GM21786 (cell line): ENCODE data around the gene TMPRSS11D.

Experiments
- ATAC-seq: cut with Tn5 transposase; IDR thresholded peaks from one replicate; pipeline ENCODE4 v1.9.1; 2021; ENCODE audit not compliant: unreplicated experiment

The TMPRSS11D gene, protein sequence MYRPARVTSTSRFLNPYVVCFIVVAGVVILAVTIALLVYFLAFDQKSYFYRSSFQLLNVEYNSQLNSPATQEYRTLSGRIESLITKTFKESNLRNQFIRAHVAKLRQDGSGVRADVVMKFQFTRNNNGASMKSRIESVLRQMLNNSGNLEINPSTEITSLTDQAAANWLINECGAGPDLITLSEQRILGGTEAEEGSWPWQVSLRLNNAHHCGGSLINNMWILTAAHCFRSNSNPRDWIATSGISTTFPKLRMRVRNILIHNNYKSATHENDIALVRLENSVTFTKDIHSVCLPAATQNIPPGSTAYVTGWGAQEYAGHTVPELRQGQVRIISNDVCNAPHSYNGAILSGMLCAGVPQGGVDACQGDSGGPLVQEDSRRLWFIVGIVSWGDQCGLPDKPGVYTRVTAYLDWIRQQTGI

DNA sequence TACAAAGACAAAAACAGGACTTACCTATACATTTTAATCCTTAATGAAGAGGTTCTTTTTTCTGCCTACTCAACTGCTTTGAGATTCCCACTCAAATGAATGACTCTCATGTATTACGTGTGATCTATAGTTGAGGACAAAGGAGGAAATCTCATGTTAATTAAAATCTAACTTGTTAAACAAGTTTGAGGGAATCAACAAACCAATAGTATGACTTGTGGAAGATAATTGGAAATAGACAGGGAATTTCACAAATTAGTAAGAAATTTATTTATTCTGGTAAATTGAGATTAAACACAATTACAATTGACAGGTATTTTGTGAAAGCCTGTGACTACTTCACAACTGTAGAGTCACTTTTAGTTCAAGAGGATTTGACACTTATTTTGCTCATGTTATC lies at the start of gene TMPRSS11D:
TSS of gene TMPRSS11D (minus strand) at position 101 of the 400 bp plus-strand sequence. CDS start at position 32, 69 bp downstream.
- ATAC-seq = no peak

DNA sequence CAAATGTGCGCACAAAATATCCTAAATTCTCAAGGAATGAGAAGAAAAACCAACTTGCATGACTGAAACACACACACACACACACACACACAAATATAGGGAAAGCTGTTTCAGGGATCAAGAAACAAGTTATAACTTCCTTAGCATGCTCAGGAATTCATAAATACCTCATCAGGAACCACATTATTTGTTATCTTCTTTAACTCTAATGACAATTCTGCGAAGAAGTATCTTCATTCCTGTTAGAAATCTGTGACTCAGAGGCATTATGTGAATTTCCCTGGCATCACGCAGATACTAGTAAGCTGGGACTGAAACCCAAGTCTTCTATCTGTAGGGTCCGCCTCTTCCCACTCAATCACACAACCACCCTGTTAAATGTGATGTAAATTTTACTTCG lies 49.2 kb upstream of the TMPRSS11D start:
- no peak for ATAC-seq

DNA sequence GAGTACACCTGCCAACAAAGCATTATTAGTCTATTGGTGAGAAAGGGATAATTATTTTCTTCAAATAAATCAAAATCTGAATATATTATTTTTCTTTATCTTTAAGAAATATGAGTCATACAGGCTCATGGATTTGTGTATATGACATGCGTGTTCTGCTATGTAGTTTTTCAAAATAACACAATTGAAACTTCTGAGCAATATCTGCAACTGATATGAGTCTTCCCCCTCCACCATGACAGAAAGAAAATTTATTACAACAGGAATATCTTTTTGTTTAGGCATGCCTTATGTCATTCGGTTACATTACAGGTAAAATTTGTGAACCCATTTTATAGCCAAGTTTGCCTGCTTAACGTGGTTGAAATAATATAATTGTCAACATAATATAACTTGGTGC lies 47.5 kb upstream of the TMPRSS11D start:
- ATAC-seq = no peak

DNA sequence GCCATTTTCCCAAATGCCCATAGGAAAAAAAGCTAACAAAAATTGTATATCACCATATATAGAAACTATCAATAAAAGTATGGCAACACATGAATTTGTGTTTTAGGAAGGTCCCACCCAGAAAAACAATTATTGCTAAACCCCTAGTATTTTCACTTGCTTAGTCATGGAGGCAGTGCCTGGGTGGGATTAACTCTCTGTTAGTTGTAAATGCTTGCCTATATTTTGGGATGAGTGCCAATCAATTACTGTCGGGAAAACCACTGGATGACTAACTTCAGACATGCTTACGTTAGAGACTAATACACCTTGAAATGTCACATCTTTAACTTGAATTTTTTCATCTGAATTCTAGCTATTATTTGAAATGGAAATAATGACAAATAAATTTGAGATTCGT lies 45.6 kb upstream of the TMPRSS11D start:
- ATAC-seq = no peak

DNA sequence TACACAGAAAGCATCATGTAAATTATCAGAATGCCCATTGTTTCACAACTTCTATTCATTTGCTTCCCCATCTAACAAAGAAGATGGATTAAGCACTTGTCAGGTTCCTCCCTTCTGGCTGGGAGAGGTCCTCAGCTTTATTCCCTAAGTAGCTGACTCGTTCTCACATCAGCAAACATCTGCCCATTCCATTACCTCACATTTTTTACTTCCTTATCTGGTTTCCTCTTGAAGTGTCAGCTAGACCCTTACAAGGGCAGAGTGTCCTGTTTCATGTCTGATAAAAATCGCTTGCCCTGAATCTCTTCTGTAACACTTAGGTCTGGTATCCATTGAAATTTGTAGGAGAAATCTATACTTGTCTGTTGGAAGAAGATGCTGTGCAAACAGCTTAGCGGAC lies 44.7 kb upstream of the TMPRSS11D start:
- ATAC-seq = no peak

DNA sequence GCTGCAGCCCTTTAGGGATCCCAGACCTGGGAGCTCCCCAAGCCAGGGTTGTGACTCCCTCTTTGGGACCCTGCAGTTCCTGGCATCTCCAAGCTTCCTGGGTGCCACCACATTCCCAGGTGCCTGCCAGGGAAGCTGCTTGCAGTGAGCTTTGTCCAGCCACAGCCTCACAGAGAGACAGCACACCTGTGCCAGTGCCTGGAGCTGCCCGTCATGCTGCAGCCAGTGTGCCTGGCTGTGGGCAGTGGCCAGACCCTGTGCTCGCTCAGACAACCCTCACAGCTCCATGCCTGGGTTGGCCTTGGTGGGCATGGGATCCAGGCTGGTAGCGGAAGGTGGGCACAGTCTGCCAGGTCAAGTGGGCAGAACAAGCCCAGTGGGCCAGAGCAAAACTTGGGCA lies 43.4 kb upstream of the TMPRSS11D start:
- ATAC-seq = no peak

DNA sequence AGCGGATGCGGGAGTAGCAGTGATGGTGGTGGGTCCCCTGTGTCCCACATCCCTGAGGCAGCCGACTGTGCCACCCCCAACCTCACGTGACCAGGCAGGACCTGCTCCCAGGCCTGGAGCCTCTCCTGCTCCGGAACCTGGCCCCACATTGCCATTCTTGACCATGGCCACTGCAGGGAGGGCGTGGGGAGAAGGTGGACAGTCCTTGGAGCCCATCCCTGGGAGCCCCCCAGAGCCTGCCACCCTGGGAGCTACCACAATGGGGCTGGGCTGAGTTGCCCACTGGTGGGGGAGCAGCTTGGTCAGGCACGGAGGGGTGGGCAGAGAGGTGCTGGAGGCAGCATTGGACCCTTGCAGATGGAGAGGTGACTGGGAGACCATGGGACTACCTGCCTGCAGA lies 42.7 kb upstream of the TMPRSS11D start:
- ATAC-seq = no peak

DNA sequence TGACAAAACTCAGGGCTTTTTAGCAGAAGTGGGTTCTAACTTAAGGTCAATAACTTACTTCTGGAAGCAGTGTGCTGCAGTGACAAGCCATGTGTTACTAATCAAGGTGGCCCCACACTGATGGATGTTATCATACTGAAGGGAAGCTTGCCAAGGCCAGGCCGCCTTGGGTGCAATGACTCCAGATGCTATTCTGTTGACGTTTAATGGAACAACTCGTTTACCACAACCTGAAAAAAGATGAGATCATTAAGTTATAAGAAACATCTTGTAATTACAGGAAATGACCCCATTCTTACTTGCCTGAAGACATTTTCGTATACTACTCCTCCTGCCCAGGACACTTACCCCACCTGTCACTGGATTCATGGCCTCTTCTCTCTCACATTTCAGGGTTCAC lies 38.9 kb upstream of the TMPRSS11D start:
- no peak for ATAC-seq

DNA sequence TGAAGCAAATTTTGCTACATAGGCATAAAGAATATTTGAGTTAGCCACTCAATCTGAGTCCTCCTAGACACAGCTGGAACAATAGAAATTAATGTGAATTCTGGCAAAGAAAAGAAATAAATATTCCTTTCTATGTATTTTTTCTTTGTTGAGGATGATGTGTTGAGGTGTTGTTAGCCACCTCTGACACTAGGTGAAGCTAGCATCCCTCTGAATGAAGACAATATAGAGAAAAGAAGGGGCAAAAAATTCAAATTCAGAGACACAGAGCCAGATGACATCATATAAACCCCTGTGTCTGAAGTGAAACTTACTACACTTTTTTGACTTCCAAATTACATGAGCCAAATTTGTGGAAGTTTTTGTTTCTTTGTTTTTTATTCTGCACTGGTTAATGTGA lies 34.6 kb upstream of the TMPRSS11D start:
- ATAC-seq = no peak

DNA sequence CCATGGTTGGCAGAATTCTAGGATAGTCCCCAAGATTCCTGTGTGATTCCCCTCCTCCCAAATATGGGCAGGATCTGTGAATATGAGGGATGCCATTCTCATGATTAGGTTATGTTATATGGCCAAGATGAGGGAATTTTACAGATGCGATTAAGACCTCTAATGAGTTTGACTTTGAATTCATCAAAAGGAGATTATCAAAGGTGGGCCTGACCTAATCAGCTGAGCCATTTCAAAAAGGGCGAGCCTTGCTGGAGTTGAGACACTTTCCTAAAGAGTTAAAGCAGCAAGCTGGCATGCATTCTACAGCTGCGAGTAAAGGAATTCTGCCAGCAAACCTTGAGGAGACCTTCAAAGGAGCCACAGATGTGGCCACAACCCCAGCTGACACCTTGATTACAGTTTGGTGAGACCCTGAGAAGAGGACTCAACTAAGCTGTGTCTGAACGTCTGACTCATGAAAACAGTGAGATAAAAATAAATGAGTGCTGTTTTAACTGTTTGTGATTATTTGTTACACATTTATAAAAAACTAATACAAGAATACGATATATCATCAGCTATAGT lies 31.7 kb upstream of the TMPRSS11D start:
- ATAC-seq = no peak

DNA sequence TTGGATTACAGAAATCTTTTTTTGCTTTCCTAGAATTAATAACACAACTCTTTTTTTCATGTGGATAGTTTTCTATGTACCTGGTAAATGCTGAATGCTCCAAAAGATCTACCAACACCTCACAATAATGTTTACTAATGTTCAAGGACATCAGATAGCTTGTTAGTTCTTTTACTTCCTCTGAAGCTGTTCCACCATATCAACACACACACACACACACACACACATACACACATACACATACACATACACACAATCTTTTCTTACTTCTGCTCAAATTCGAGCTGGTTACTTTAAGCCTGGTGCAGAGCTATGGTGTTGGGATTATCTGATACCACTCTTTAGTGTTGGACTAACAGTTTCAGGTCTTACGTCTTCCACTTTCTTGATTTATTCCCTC lies 28.3 kb upstream of the TMPRSS11D start:
- ATAC-seq = no peak

DNA sequence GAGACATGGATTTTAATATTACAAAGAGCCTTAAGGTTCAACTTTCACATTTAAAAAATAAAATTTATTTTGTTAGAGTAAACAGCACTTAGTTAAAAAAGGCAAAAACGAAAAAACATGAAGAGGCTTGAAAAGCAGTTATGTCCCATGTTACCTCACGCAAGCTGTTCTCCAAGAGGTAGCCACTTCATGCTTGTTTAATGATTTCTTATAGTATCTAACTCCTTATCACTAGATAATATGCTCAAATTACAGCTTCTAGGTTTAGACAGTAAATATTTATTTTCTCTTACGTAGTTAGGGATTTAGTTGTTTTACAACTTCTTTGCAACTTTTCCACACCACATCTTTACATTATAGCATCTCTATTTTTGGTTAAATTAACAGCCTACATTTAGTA lies 27.8 kb upstream of the TMPRSS11D start:
- ATAC-seq = no peak

DNA sequence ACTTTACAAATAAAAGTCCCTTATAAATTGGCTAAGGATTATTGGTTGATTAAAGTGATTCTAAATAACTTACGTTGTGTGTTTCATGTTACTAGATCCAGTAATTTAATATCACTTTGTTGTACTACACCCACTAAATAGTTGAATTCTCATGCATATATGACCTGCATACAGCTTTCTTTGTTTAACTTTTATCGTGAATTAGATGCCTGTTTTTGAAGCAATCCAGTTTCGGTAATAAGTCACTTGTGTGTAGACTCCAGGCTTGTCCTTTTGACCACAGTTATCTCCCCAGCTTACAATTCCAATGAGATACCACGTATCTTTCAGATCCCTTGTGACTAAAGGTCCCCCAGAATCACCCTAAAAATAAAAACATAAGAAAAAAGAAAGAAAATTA lies 27.3 kb upstream of the TMPRSS11D start:
- ATAC-seq = no peak

DNA sequence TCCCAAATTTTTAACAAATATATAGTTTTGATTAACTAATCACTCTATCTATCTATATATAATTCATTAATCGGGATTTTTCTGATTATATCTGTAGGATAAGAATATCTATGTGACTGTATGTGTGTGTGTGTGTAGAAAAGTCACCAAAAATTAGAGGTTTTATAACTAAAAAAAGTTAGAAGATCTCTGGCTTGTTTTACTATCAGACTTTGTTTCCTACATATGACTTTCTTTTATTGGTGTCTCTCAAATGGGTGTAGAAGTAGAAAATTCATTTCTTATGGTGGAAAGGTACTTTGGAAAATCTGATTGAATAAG lies 26.7 kb upstream of the TMPRSS11D start:
- no peak for ATAC-seq

DNA sequence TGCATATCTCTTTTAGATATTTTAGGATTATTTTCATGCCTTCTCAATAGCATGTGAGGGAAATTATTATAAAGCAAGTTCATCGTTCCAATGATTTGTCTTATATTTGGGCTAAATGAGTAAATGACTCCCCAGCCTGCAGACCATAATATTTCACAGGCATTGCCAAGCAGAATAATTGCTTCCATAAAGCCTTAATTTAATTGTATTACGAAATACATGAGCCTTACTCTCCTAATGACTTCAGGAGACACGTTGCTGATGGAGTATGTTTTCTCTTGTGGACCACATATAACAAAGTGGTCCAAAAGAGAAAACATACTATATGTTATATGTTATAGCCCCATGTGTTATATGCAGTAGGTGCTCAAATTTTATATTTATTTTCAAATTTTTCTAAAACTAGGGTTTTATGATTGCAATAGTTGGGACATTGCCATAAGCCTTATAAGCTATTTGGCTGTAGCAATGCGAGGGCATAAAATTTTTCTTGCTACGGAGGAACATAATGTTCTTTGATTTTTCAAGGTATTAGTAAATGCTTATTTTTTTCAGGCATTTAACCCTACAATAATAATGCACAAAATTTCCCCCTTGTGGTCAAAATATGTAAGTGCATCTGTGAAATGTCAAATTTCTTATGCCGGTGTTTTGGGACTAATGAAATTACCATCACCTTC lies 26.2 kb upstream of the TMPRSS11D start:
- no peak for ATAC-seq

DNA sequence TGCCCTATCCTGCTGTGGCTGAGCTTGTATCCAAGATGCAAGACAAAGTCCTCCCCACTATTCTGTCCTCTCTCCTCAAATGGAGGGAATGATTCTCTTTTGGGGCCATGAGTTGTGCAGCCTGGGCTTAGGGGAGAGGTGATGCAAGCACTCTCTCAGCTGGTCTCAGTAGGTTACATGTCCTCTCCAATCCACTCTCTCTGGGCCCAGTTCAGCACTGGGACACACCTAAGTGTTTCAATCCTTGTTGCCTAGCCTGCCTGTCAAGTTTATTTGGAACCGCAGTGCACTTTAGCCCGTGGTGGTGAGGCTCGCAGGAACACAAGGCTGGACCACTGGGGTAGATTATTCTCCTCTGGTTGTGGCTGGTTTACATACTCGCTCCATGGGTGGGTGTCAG lies 23.8 kb upstream of the TMPRSS11D start:
- ATAC-seq = no peak

DNA sequence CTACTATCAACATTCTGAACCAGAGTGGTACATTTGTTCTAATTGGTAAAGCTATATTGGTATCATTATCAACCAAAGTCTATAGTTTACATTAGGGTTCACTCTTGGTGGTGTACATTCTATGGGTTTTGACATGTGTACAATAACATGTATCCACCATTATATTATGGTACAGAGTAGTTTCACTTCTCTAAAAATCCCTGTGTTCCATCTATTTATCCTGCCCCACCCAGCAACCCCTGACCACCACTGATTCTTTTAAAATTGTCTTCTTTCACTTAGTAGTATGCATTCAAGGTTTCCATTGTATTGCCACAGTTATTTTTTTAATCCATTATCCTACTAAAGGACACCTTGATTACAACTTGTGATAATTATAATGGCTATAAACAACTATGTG lies 15.3 kb upstream of the TMPRSS11D start:
- no peak for ATAC-seq

DNA sequence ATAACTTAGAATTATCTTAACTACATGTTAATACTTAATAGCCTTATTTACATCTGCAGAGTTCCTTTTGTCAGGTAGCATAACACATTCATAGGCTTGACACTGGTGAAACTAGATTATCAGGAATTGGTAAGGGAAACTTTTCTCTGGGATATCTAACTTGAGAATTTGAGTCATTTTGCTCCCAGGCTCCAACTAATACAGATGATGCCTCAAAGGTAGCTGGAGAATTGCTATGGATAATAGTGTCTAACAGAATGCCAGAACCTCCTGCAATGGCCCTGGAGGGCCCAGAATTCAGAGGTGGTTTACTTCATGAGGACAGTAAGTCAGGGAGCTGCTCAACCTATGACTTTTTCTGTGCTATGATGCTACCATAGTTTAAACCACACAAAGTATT lies 13.9 kb upstream of the TMPRSS11D start:
- no peak for ATAC-seq

DNA sequence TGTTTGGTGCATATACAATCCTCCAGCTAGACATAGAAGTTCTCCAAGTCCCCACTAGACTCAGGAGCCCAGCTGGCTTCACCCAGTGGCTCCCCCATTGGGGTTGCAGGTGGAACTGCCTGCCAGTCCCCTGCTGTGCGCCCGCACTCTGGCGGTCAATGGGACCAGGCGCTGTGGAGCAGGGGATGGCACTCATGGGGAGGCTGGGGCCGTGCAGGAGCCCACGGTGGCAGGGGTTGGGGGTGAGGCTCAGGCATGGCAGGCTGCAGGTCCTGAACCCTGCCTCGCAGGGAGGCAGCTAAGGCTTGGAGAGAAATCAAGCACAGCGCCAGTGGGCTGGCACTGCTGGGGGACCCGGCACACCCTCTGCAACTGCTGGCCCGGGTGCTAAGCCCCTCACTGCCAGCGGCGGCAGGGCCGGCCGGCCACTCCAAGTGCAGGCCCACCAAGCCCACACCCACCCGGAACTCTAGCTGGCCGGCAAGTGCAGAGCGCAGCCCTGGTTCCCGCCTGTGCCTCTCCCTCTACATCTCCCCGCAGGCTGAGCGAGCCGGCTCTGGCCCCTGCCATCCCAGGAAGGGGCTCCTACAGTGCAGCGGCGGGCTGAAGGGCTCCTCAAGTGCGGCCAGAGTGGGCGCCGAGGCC lies 12.7 kb upstream of the TMPRSS11D start:
- ATAC-seq = no peak

DNA sequence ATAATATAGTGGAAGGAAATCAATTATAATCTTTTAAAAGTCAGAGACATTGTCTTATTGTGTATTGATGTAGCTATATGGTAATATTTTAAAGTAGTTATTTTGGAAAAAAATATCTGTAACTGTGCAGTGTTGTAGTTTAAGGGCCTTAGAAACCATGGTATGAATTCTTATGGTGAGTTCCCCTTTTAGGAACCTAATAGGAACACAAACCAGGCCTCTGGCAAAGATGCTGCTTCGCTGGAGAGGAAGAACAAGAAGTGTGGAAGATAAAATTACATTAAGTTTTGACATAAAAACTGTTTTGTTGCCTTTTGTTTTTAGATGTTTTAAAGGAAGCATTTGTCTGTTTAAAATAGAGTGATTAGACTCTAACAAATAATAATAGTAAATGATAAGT lies 10.9 kb upstream of the TMPRSS11D start:
- no peak for ATAC-seq

DNA sequence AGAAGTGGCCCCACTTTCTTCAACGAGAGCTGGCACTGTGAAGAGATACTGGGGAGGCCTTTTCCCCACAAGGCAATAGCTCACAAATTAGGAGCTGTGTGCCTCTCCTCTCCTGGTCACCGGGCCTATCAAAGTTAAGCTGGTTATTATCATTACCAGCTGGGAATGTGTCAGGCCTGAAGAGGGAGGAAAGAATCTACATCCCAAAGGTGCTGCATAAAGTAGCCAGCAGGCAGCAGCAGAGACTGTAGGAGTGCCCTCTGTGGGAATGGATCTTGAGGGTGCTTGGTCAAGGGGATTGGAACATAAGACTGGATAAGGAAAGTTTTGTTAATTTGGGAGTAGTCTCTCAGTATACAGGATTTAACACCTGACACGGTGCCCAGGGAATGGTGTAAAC lies 9.1 kb upstream of the TMPRSS11D start:
- no peak for ATAC-seq

DNA sequence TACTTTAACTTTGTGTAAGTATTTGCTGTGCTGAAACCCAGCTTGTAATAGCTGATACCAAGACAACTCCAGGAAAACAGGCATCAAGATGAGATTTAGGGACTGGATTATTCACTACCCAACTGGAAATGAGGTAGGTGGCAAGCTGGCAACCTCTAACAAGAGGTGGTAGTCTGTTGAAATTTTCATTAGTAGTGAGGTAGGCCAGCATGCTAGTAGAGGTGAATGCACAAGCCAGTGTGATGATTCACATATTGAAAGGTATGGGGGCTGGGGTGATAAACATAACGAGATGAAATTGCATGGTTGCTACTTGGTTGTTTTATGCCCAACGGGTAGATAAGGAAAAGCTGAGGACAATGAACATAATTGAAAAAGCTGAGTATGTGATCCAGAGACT lies 8.5 kb upstream of the TMPRSS11D start:
- ATAC-seq = no peak
